ENCODE results near the gene CYP2C18.
A peak's percentile ranks its signal among the peaks of the same experiment; 100 is the strongest.

DNA sequence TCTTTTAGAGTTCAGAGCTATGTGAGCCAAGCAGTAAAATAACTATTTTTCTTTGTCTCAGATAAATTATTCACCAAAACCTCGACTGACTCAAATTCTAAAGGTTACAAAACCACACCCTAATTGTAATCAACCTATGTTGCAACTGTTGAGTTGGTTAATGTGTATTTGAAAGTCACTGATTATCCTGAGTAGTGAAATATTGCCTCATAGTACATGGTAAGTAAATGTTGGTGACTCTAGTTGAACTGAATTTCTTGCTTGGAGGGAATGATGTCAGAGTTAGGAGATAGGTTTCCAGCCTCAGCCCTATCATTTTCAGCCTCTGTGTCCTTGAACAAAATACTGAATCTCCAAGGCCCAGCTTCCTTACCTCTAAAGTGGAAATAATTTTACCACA lies 3.0 kb upstream of the CYP2C18 start:
- TF ChIP-seq KDM5A (IDR thresholded peaks at IDR 0.05) (no peak), EP300 (IDR thresholded peaks at IDR 0.05) (peak; percentile 86 to 90; a peak in 4 of 5 replicates), RFX5 (IDR thresholded peaks at IDR 0.05) (no peak), POLR2A (IDR thresholded peaks at IDR 0.05; ENCODE audit: low read length) (no peak), JUNB (IDR thresholded peaks at IDR 0.05) (peak; percentile 83), USF2 (IDR thresholded peaks at IDR 0.05) (no peak), RAD21 (conservative IDR thresholded peaks at IDR 0.05 in 1 of 2, IDR thresholded peaks at IDR 0.05 in 1 of 2) (peak; percentile 7 to 66; a peak in 4 of 5 replicates), CTCF (IDR thresholded peaks at IDR 0.05) (no peak), SREBF2 (IDR thresholded peaks at IDR 0.05) (no peak), RNF2 (IDR thresholded peaks at IDR 0.05; ENCODE audit: borderline replicate concordance, low read depth) (no peak)
- TF ChIP-seq, protein P1, sequence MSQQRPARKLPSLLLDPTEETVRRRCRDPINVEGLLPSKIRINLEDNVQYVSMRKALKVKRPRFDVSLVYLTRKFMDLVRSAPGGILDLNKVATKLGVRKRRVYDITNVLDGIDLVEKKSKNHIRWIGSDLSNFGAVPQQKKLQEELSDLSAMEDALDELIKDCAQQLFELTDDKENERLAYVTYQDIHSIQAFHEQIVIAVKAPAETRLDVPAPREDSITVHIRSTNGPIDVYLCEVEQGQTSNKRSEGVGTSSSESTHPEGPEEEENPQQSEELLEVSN (IDR thresholded peaks at IDR 0.05; ENCODE audit: borderline replicate concordance, low read depth) = no peak

Measured in A549 (cell line).